HG03095 (cell line): ENCODE measurements around the gene SOX12.
"Not testable (repeated sequence)": the region's sequence is repeated elsewhere in the genome, so short reads cannot be mapped to it uniquely, and the experiment has no call there.

Source experiments
- ATAC-seq: cut with Tn5 transposase; IDR thresholded peaks from one replicate; pipeline ENCODE4 v1.9.1; 2021; ENCODE audit warnings: moderate library complexity; ENCODE audit not compliant: unreplicated experiment

SOX12 gene

GRCh38 chr20:328975-329695, 3.8 kb downstream of the SOX12 start:
- ATAC-seq = no peak

GRCh38 chr20:329851-330232, 4.5 kb downstream of the SOX12 start:
- ATAC-seq = no peak

GRCh38 chr20:330233-331149, 5.1 kb downstream of the SOX12 start:
- no peak for ATAC-seq

GRCh38 chr20:334578-334977, 9.2 kb downstream of the SOX12 start:
- no peak for ATAC-seq

- not testable (repeated sequence) for ATAC-seq
Measured at GRCh38 chr20:336040-336439, 10.7 kb downstream of the SOX12 start.

GRCh38 chr20:341682-342081, 16.3 kb downstream of the SOX12 start:
- no peak for ATAC-seq

- no peak for ATAC-seq
Measured at GRCh38 chr20:343107-343506, 17.8 kb downstream of the SOX12 start.

- no peak for ATAC-seq
Measured at GRCh38 chr20:346033-346639, 20.8 kb downstream of the SOX12 start.

- peak; percentile 38 for ATAC-seq
Measured at GRCh38 chr20:346640-347316, 21.4 kb downstream of the SOX12 start, which contains the start of gene NRSN2. TSS of gene NRSN2 (plus strand) at chr20:347111. CDS start at chr20:349644, 2,533 bp downstream.

- ATAC-seq = no peak
Measured at GRCh38 chr20:347317-347639, 21.9 kb downstream of the SOX12 start.

GRCh38 chr20:347640-348484, 22.5 kb downstream of the SOX12 start:
- ATAC-seq = peak; percentile 67

- ATAC-seq = no peak
Measured at GRCh38 chr20:348972-349841, 23.9 kb downstream of the SOX12 start.

GRCh38 chr20:353166-353565, 27.8 kb downstream of the SOX12 start:
- ATAC-seq = no peak

- peak; percentile 92 for ATAC-seq
Measured at GRCh38 chr20:354298-354977, 29.1 kb downstream of the SOX12 start.

GRCh38 chr20:356154-356553, 30.8 kb downstream of the SOX12 start:
- ATAC-seq = not testable (repeated sequence)

- no peak for ATAC-seq
Measured at GRCh38 chr20:356745-357144, 31.4 kb downstream of the SOX12 start.

- ATAC-seq = no peak
Measured at GRCh38 chr20:358891-359555, 33.7 kb downstream of the SOX12 start.

- no peak for ATAC-seq
Measured at GRCh38 chr20:361561-361960, 36.2 kb downstream of the SOX12 start.
